ENCODE measurements around the gene SCGB1C1.
"Not testable (repeated sequence)": the region's sequence is repeated elsewhere in the genome, so short reads cannot be mapped to it uniquely, and the experiment has no call there.

Gene SCGB1C1

DNA sequence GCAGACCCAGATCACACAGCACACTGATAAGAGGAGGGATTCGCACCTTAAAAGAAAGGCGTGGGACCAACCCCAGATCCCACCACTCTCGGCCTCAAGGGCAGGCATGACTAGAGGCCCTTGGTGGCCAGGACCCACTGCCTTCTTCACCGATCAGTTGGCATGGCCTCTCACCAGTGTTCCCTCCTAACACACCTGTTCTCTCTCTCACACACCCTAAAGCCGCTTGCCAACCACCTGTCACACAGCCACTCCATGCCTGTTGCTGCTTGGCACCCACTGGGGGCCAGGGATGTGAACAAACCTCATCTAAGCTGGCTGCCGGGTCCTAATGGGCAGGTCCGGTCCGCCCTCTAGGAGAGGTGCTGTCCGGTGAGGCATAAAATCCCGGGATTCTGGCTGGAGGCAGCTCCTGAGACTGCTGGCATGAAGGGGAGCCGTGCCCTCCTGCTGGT is at the start of gene SCGB1C1:
TSS of gene SCGB1C1 (plus strand) at position 405 of the 455 bp plus-strand sequence. CDS start at position 427, 22 bp downstream.
- not testable (repeated sequence) for DNase-seq (ENCODE audit: low spot score)

DNA sequence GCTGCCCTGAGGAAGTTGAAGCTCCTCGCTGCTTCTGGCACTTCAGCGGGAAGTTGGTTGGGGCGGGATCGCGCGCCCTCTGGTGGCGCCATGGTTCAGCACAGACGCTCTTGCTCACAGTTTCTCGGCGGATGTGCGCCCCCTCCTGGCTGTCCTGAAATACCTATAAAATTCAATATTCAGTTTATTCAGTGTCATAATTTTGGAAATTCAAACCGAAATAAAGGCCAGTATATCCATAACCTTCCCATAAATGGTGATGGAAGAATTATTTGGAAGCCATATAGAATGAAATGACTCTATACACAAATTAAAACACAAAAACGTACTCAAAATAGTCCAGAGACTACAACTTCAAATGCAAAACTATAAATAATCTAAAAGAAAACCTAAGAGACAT is 12.6 kb upstream of the SCGB1C1 start:
- DNase-seq (ENCODE audit: low spot score), result not testable (repeated sequence)

DNA sequence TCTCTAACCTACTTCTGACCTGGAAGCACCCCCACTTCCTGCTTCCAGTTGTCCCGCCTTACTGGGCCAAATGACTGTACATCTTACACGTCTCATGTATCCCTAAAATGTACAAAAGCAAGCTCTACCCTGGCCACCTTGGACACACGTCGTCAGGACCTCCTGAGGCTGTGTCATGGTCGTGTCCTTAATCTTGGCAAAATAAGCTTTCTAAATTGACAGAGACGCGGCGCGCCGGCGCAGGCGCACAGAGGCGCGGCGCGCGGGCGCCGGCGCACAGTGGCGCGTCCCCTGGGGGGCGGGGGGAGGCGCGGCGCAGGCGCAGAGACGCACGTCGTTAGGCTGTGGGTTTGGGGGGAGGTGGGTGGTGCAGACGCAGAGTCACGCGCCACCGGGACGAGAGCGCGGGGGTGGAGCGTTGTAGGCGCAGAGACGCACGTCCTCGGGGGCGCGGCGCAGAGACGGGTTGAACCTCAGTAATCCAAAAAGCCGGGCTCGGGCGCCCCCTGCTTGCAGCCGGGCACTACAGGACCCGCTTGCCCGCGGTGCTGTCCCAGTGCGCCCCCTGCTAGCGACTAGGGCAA is 3.6 kb upstream of the SCGB1C1 start:
- DNase-seq (ENCODE audit: low spot score), result not testable (repeated sequence)

DNA sequence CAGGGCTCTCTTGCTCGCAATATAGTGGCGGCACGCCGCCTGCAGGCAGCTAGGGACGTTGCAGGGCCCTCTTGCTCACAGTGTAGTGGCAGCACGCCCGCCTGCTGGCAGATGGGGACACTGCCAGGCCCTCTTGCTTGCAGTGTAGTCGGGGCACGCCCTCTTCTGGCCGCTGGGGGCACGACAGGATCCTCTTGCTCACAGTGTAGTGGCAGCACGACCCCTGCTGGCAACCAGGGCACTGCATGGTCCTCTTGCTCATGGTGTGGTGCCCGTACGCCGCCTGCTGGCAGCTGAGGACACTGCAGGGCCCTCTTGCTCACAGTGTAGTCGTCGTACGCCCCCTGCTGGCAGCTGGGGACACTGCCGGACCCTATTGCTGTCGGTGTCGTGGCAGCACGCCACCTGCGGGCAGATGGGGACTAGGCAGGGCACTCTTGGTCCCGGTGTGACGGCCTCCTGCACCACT is 3.0 kb upstream of the SCGB1C1 start:
- not testable (repeated sequence) for DNase-seq (ENCODE audit: low spot score)

DNA sequence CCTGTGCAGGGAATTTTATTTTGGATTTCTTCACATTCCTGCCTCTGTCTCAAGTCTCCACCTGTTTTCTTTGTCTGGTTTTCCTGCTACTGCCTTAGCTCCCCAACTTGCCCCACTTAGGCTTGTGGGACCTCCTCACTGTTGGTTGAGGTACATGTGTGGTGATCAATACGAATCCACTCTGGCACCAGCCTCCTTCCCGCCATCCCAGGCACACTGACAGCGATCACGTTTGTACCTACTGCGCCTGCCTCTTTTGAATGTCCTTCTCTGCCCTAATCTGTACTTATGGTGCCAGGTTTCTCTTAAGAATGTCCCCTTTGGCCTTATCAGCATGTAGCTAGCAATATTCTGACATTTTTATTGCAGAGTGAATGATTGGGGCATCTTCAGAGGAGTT is 2.3 kb upstream of the SCGB1C1 start:
- not testable (repeated sequence) for DNase-seq (ENCODE audit: low spot score)

DNA sequence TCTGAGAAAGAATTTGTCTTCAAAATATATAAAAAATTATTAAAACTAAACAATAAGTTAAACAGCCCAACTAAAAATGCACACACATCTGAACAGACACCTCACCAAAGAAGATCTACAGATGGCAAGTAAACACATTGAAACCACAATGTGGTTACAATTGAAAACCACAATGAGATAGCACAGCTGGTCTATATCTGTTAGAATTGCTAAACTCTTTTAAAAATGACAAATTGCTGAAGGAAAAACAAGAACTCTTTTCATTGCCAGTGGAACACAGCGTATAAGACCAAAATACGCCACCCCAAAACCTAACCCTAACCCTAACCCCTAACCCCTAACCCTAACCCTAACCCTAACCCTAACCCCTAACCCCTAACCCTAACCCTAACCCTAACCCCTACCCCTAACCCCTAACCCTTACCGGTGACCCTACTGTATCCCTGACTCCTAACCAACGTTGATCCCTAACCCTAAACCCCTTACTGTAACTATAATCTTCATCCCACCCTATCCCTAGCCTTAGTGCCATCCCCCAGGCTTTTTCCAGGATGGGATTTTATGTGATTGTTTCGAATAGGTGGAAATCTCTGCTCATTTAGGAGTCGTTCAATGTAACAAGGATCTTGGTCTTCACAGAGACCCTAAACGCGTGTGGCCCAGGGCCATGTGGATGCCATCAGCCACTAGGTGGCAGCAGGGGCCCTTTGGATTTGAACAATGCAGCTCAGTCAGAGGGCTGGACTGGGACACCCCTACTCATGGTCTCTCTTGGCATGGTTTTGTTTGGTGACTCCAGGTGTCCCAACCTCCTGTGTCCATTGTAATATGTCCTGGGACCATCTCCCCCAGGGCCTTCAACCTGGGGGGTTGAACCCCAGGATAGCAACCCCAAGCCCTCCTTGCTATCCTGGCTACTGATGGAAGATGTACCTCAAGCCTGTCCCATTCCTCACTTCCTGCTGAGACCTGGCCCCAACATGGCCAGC is 1.1 kb upstream of the SCGB1C1 start:
- DNase-seq (ENCODE audit: low spot score), result not testable (repeated sequence)

DNA sequence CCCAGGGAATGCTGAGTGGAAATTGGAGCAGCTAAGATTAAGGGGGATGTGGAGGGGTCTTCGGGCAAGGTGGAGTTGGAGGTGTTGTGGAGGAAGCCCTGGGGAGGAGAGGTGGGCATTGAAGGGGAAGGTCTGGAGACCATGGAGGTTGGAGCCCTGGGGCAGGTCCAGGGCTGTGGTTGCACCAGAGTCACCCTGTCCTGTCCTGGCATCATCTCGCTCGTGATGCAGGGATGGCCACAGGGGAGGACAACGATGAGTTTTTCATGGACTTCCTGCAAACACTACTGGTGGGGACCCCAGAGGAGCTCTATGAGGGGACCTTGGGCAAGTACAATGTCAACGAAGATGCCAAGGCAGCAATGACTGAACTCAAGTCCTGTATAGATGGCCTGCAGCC is 603 bp downstream of the SCGB1C1 start:
- not testable (repeated sequence) for DNase-seq (ENCODE audit: low spot score)

DNA sequence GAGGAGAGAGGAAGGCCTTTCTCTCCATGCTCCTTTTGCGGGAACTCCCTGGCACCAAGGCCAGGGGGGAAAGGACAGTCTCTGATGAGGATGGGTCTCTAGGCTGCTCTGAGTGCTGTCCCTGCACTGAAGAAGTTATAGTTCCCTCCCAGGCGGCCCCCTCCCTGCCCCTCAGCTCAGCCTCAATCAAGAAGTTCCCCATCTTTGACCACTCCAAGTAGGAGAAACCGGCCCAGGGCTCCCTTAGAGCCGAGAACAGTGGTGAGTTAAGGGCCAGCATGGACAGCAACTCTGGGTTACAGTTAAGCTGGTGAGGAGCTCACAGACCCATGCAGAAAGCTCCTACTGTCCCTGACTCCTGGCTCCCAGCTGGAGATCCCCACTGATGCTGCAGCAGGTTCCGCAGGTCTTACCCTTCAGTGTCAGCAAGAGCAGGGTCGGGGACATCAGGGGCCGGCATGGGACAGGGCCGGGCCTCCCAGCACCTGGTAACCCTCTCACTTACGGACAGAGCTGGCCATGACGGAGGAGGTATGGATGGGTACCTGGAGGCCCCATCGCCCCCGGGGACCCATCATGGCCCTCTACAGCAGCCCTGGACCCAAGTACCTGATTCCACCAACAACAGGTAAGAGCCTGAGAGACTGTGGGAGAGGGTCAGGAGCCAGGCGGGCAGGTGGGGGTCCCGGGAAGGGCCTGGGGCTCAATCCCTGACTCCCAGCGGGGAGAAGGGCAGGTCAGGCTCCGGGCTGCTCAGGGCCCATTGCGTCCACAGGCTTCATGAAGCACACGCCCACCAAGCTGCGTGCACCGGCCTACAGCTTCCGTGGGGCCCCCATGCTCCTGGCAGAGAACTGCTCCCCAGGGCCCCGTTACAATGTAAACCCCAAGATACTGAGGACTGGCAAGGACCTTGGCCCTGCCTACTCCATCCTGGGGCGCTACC is 4.2 kb downstream of the SCGB1C1 start:
- no peak for DNase-seq (ENCODE audit: low spot score)

DNA sequence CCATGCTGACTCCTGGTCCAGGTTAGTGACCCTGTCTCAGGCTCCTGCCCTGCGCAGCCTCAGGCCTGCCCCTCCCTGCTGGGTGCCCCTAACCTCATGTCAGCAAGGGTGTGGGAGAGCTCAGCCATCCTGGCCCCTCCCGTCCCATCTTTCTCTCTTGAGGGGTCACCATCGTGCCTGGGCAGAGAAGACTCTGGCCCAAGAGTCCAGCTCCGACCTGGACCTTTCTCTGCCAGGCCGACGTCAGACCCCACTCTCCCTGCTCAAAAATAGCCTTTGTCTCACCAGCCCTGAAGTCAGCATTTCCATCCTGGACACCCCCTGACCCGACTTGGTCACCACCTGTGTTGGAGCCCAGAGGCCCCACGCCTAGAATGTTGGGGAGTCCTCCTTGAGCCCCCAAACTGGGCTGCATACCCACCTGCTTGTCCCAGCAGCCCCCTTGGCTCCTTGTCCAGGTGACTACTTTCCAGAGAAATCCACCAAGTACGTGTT is 4.9 kb downstream of the SCGB1C1 start:
- no peak for DNase-seq (ENCODE audit: low spot score)

DNA sequence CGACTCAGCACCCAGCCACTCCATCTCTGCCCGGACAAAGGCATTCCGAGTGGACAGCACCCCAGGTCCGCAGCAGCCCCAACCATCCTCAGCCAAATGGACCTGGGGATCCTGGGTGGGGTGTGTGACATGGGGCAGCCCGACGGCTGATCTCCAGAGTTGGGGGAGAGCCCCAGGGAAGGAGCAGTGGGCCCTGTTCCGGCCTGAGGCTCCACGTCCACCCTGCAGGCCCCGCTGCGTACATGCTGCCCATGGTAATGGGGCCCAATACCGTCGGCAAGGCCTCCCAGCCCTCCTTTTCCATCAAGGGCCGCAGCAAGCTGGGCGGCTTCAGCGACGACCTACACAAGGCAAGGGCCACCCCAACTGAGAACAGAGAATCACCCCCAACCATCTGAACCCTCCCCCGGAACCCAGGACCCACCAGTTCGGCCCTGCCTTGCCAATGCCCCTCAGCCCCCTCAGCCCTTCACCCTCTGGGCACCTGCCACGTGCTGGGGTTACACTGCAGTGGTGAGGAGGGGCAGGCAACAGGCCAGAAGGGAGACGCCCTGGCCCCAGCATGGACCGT is 5.4 kb downstream of the SCGB1C1 start:
- DNase-seq (ENCODE audit: low spot score), result no peak

DNA sequence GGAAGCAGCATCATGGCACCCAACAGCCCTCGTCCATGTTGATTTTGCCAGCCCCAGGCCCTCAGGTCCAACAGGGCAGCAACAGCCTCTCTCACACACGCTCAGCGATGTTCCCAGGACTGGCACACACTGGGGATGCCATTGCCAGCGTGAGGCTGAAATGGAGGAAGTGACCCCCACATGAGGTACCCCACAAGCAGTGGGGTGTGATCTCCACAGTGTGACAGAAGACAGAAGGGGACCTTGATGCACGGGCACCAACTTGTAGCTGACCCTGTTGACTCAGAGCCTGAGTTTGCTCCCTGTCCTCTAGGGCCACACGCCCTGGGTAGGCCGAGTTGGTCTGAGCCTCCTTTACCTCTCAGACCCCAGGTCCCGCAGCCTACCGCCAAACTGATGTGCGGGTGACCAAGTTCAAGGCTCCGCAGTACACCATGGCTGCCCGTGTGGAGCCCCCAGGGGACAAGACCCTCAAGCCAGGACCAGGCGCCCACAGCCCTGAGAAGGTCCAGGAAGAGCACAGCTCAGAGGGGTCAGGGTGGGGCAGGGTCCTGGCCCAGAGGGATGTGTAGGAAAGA is 6.2 kb downstream of the SCGB1C1 start:
- no peak for DNase-seq (ENCODE audit: low spot score)

DNA sequence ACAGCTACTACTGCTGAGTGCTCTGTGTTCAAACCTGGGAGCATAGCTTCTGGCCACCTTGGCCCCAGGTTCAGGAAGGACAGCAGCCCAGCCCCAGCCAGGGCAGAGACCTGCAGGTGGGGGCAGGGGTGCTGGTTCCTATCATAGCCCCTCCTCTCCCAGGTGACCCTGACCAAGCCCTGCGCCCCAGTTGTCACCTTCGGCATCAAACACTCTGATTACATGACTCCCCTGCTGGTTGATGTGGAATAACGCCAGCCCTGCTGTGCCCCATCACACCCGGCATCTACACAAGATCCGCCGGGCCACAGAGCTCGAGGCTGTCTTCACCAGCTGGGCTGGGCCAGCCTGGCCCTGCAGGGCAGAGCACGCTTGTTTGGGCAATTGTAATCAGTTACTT is 6.9 kb downstream of the SCGB1C1 start:
- no peak for DNase-seq (ENCODE audit: low spot score)

DNA sequence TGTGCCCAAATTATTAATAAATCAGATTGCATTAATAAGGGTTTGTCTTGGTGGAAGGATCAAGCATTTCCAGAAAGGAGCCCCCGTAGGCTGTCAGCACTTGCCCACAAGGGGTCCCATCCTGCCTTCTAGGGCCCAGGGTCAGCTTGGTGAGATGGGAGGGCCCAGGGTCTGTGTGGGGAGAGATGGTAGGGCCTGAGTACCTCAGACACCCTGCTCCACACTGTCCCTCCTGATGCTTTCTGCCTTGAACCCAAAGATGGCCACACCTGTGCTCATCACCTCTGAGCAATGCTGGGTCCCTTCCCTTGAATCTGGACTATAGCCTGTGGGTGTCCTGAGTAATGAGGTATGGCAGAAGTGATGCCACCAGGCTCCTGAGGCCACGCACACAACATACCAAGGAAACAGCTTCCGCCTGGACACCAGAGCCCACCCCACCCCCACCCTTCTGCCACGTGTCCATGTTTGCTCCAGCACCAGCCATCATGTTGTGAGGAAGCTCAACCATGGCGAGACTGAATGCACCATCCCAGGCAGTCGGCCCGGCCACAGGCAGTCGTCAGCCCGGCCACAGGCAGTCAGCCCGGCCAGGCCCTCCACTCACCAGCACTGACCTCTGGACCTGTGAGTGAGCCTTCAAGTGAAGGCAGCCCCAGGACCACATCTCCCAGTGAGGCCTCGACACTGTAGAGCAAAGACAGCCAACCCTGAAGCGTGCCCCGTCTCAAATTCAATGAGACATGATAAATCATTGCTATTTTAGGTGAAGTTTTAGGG is 7.5 kb downstream of the SCGB1C1 start:
- DNase-seq (ENCODE audit: low spot score), result no peak

DNA sequence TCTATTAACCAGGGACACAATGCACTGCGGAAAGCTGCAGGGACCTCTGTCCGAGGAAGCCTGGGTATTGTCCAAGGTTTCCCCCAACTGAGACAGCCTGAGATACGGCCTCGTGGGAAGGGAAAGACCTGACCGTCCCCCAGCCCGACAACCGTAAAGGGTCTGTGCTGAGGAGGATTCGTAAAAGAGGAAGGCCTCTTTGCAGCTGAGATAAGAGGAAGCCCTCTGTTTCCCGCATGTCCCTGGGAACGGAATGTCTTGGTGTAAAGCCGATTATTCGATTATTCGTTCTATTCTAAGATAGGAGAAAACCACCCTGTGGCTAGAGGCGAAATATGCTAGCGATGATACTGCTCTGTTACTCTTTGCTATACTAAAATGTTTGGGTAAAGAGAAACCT is 9.1 kb downstream of the SCGB1C1 start:
- no peak for DNase-seq (ENCODE audit: low spot score)

DNA sequence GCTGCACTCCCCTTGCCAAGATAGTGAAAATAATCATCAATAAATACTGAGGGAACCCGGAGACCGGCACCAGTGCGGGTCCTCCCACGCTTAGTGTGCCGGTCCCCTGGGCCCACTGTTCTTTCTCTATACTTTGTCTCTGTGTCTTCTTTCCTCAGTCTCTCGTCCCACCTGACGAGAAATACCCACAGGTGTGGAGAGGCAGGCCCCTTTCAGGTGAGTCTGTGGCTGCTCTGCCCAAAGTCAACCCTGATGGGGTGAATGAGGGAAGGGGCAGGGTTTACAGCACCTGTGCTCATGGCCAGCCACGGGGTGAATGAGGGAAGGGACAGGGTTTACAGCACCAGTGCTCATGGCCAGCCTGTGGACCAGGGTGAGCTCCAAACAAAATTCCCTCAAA is 9.6 kb downstream of the SCGB1C1 start:
- DNase-seq (ENCODE audit: low spot score), result no peak

DNA sequence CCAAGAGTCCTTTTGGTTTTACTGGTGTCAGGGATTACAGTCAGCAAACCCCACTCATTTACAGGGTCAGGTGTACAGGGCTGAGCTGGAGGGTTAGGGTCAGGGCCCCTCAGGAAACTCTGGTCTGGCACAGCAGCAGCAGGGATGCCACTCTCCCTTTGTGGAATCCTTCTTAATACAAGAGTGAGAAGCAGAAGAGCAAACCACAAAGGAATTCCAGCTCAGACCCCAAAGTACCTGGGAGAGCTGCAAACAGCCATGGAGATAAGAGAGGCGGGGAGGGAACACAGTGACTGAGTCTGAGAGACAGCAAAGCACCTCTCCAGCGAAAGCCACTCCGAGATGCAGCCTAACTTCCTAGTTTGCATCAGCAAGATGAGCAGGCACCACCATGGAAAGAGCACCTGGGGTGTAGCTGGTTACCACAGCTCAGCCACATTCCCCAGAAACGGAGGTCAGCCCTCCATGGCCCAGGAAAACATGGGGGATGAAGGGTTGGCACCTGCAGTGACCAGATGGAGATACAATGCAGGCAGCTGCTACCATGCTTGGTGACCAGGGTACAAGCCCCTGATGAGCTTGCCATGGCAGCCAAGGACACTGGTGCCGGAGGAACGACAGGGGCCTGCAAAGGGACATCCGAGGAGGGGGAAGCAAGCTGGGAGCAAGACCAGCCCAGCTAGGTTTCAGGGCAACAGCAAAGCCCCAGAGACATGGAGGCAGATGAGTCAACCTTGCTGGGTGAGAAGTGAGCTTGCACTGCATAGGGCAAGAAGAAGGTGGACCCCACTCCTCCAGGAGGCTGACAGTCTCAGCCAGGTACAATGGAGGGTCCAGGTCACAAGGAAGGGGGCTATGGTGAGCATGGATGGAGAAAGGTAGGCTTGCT is 10.4 kb downstream of the SCGB1C1 start:
- no peak for DNase-seq (ENCODE audit: low spot score)

DNA sequence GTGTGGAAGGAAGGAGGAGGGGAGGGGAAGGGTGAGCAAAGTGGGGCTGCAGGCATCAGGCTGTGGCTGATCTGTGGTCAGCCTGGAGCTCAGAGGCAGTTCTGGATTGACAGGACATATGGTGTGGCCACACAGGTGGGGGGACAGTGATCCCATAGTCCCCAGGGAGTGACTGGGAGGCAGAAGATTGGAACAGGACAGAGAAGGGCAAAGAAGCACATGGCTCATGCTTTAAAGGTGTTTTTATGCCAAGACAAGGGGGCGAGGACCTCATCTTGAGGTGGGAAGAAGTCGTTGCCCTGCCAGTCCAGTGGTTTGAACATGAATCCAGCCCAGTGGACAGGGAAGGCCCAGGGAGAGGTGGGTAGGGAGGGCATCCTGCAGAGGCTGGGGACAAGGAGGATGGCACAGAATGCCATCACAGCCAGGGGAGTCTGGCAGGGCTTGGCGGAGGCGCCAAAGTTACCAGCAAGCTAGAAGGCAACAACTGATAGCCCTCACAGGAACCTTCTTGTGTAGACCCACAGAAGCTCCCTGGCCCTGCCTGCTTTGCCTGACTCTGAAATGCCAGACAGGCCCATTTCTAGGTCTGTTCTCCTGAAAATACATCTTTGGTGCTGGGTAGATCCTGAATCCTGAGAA is 11.2 kb downstream of the SCGB1C1 start:
- DNase-seq (ENCODE audit: low spot score), result no peak

DNA sequence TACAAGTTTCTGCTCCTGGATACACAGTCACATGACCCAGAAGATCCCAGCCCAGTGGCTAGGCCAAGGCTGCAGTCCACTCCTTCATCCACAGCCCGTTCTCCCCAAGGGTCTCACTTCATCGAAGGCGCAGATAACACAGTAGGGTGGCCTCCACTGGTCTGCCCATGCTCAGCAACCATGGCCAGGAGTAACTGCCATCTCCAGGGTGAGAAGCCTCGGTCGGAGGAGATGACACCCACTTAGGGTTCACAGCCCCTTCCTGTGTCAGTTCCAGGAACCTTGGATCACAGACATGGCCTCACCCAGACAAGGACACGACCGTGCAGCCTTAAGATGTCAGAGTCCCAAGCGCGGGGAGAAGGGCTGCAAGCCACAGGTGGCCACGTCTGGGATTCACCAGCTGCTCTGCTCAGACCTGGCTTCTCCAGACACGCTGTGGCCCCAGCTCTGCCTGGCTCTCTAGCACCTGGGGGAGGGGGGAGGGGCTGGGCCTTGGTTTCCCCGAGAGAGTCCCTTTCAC is 11.8 kb downstream of the SCGB1C1 start:
- no peak for DNase-seq (ENCODE audit: low spot score)

Data from kidney capillary endothelial cell (primary cell).